H1 (cell line): ENCODE results near the gene KIF15. TPM values are rescaled to one million over a fixed set of nuclear protein-coding genes. Genes with fewer than 3 reads are reported as not detected.

ENCODE experiments used
- BRCA1 ChIP-seq: IDR thresholded peaks from 2 replicates; pipeline ENCODE4 v1.6.1; 2012; ENCODE audit warnings: low read depth, low read length, improper control_type of control experiment
- CTBP2 ChIP-seq: IDR thresholded peaks from 2 replicates; pipeline ENCODE4 v1.7.0; 2011; ENCODE audit warnings: borderline replicate concordance, mild to moderate bottlenecking, moderate library complexity, mixed read lengths, low read length; ENCODE audit not compliant: insufficient read depth, insufficient read length
- HDAC2 ChIP-seq, 2 experiments: fragments of 300-600 bp in 1 of 2; sonication (generic) in 1 of 2; IDR thresholded peaks; 2 replicates each; pipeline ENCODE4 v1.6.1; 2011 to 2012; ENCODE audit warnings: low read depth in 2 of 2, low read length in 2 of 2, mild to moderate bottlenecking in 2 of 2, moderate library complexity in 2 of 2, borderline replicate concordance in 1 of 2, inconsistent platforms in 1 of 2
- KDM1A ChIP-seq: fragments of 200-600, 300-600 bp; sonication (generic); IDR thresholded peaks from 2 replicates; pipeline ENCODE4 v1.7.1; 2016; ENCODE audit warnings: mild to moderate bottlenecking, low read length, borderline replicate concordance
- PHF8 ChIP-seq: fragments of 200-600 bp; sonication (generic); conservative IDR thresholded peaks from 2 replicates; pipeline ENCODE4 v1.7.1; 2012; ENCODE audit warnings: low read depth, mild to moderate bottlenecking, inconsistent platforms, low read length, moderate library complexity
- POU5F1 ChIP-seq: IDR thresholded peaks from 2 replicates; pipeline ENCODE4 v1.6.1; 2011; ENCODE audit warnings: low read depth, mild to moderate bottlenecking, low read length, moderate library complexity
- SUZ12 ChIP-seq: fragments of 200-600 bp; sonication (generic); IDR thresholded peaks from 2 replicates; pipeline ENCODE4 v1.6.1; 2012; ENCODE audit warnings: mild to moderate bottlenecking, inconsistent platforms, low read length, moderate library complexity, mixed read lengths
- TAF1 ChIP-seq: IDR thresholded peaks from 2 replicates; pipeline ENCODE4 v1.6.1; 2011; ENCODE audit warnings: mild to moderate bottlenecking, low read depth, low read length
- TBP ChIP-seq: IDR thresholded peaks from 2 replicates; pipeline ENCODE4 v1.6.1; 2011; ENCODE audit warnings: low read depth, low read length, improper control_type of control experiment
- polyA plus RNA-seq, 7 experiments: library from polyadenylated mRNA; depleted of rRNA in 3 of 7; stranded (reverse) in 5 of 7; unstranded in 2 of 7; fragments of >200 nt in 5 of 7; fragments of 200-250 nt in 2 of 7; gene quantifications; 1 replicate in 5 of 7; 2 replicates in 1 of 7; 4 replicates in 1 of 7; pipeline versions ENCODE4 v1.2.1 to v1.2.3, GENCODE V29; 2011 to 2013; ENCODE audit warnings: missing spikeins in 2 of 7, mixed read lengths in 2 of 7
- total RNA-seq: library from RNA; stranded (reverse); fragmentation: NEBNext Ultra II Directional; extraction: Animal tissue kit (Norgen Biotek cat#: 25700); gene quantifications from 2 replicates; pipeline ENCODE4 v1.2.1, GENCODE V29; 2021
- TF ChIP-seq, protein P1 (sequence below): fragments of 300-600 bp; sonication (generic); IDR thresholded peaks from 2 replicates; pipeline ENCODE4 v1.7.1; 2012; ENCODE audit warnings: low read length, moderate library complexity, mild to moderate bottlenecking, inconsistent platforms; ENCODE audit not compliant: insufficient replicate concordance

Gene KIF15
- total and polyA plus RNA-seq, 2 of the 8 experiments (the other 6 are each of a cell fraction or from before 2014, with no cell fraction given) = 4.2 to 25.5 TPM

DNA sequence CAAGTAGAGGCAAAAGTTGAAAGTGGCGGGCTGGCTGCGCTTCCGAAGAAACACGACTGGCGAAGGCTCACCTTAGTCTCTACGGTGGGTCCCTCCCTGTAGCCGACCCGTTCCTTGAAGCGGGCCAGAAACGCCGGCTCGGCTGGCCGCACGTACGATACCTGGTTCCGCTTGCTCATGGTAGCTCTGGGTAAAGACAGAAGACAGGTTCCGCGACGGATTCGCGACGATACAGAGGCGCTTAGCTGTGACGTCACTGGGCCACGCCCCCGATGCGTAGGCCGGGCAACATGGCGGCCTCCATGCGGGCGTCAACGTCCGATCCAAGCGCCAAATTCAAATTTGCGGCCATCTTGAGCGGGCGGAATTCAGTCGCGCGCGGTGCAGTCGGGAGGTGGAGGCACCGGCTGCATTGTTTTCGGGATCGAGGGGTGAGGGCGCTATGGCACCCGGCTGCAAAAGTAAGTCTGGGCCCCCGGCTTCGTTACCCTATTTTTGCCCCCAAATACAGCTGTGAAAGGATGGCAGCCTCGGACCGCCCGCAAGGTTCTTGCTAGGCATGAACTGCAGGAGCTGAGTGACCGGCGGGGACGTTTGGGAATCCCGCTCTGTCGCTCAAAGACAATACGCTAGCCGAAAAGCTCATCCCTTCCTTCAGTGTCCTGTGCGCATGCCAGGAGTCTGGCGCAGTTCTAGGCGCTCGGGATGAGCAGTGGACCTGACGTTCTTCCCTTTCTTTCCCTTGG, at the start of gene KIF15, which contains the start of gene KIAA1143 (continued):
- TF ChIP-seq, protein P1, sequence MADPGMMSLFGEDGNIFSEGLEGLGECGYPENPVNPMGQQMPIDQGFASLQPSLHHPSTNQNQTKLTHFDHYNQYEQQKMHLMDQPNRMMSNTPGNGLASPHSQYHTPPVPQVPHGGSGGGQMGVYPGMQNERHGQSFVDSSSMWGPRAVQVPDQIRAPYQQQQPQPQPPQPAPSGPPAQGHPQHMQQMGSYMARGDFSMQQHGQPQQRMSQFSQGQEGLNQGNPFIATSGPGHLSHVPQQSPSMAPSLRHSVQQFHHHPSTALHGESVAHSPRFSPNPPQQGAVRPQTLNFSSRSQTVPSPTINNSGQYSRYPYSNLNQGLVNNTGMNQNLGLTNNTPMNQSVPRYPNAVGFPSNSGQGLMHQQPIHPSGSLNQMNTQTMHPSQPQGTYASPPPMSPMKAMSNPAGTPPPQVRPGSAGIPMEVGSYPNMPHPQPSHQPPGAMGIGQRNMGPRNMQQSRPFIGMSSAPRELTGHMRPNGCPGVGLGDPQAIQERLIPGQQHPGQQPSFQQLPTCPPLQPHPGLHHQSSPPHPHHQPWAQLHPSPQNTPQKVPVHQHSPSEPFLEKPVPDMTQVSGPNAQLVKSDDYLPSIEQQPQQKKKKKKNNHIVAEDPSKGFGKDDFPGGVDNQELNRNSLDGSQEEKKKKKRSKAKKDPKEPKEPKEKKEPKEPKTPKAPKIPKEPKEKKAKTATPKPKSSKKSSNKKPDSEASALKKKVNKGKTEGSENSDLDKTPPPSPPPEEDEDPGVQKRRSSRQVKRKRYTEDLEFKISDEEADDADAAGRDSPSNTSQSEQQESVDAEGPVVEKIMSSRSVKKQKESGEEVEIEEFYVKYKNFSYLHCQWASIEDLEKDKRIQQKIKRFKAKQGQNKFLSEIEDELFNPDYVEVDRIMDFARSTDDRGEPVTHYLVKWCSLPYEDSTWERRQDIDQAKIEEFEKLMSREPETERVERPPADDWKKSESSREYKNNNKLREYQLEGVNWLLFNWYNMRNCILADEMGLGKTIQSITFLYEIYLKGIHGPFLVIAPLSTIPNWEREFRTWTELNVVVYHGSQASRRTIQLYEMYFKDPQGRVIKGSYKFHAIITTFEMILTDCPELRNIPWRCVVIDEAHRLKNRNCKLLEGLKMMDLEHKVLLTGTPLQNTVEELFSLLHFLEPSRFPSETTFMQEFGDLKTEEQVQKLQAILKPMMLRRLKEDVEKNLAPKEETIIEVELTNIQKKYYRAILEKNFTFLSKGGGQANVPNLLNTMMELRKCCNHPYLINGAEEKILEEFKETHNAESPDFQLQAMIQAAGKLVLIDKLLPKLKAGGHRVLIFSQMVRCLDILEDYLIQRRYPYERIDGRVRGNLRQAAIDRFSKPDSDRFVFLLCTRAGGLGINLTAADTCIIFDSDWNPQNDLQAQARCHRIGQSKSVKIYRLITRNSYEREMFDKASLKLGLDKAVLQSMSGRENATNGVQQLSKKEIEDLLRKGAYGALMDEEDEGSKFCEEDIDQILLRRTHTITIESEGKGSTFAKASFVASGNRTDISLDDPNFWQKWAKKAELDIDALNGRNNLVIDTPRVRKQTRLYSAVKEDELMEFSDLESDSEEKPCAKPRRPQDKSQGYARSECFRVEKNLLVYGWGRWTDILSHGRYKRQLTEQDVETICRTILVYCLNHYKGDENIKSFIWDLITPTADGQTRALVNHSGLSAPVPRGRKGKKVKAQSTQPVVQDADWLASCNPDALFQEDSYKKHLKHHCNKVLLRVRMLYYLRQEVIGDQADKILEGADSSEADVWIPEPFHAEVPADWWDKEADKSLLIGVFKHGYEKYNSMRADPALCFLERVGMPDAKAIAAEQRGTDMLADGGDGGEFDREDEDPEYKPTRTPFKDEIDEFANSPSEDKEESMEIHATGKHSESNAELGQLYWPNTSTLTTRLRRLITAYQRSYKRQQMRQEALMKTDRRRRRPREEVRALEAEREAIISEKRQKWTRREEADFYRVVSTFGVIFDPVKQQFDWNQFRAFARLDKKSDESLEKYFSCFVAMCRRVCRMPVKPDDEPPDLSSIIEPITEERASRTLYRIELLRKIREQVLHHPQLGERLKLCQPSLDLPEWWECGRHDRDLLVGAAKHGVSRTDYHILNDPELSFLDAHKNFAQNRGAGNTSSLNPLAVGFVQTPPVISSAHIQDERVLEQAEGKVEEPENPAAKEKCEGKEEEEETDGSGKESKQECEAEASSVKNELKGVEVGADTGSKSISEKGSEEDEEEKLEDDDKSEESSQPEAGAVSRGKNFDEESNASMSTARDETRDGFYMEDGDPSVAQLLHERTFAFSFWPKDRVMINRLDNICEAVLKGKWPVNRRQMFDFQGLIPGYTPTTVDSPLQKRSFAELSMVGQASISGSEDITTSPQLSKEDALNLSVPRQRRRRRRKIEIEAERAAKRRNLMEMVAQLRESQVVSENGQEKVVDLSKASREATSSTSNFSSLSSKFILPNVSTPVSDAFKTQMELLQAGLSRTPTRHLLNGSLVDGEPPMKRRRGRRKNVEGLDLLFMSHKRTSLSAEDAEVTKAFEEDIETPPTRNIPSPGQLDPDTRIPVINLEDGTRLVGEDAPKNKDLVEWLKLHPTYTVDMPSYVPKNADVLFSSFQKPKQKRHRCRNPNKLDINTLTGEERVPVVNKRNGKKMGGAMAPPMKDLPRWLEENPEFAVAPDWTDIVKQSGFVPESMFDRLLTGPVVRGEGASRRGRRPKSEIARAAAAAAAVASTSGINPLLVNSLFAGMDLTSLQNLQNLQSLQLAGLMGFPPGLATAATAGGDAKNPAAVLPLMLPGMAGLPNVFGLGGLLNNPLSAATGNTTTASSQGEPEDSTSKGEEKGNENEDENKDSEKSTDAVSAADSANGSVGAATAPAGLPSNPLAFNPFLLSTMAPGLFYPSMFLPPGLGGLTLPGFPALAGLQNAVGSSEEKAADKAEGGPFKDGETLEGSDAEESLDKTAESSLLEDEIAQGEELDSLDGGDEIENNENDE = no peak
- TF ChIP-seq SUZ12 = no peak
- no peak for TF ChIP-seq KDM1A
- TF ChIP-seq POU5F1 = no peak
- peak; percentile 91 for TF ChIP-seq TBP
- 0 out of 2 replicates have a peak, but pooled peaks have one; percentile 21 for TF ChIP-seq BRCA1
- peak; percentile 98 for TF ChIP-seq PHF8
- TF ChIP-seq CTBP2 = no peak
- TF ChIP-seq TAF1 = peak; percentile 93
- 0 out of 4 replicates have a peak, but pooled peaks of 1 of the 2 experiments have one; percentile 39 for TF ChIP-seq HDAC2 (IDR thresholded peaks at IDR 0.05; ENCODE audit: borderline replicate concordance in 1 of 2, low read depth in 2 of 2, low read length in 2 of 2)
